LHCN-M2 (cell line): ENCODE data around the gene GFPT2. TPM values are rescaled to one million over a fixed set of nuclear protein-coding genes. Genes with fewer than 3 reads are reported as not detected.
"Not testable (repeated sequence)": the region's sequence is repeated elsewhere in the genome, so short reads cannot be mapped to it uniquely, and the experiment has no call there.

Experiments used
- DNase-seq: peaks from one replicate; pipeline ENCODE4 v3.0.0-alpha.2; 2012; ENCODE audit warnings: low read depth
- total RNA-seq: library from RNA; depleted of rRNA; stranded (reverse); fragments of >200 nt; gene quantifications from 2 replicates; pipeline ENCODE4 v1.2.3, GENCODE V29; 2014

Gene GFPT2
- total RNA-seq, 1 experiment from 2014 or later = 189 TPM

GRCh38 chr5:180304431-180305375 lies 48.4 kb downstream of the GFPT2 start:
- DNase-seq = no peak

GRCh38 chr5:180304016-180304292 lies 49.2 kb downstream of the GFPT2 start:
- no peak for DNase-seq

- no peak for DNase-seq
Observed at GRCh38 chr5:180303226-180304015, 49.7 kb downstream of the GFPT2 start.

GRCh38 chr5:180302256-180302655 lies 50.9 kb downstream of the GFPT2 start:
- DNase-seq = no peak

- DNase-seq = no peak
Observed at GRCh38 chr5:180301253-180301652, 51.9 kb downstream of the GFPT2 start.

- no peak for DNase-seq
Observed at GRCh38 chr5:180299526-180299925, 53.6 kb downstream of the GFPT2 start.

- not testable (repeated sequence) for DNase-seq
Observed at GRCh38 chr5:180299014-180299413, 54.1 kb downstream of the GFPT2 start.

GRCh38 chr5:180297587-180298282 lies 55.4 kb downstream of the GFPT2 start:
- DNase-seq = no peak

GRCh38 chr5:180296771-180297170 lies 56.4 kb downstream of the GFPT2 start:
- peak; percentile 49 for DNase-seq

GRCh38 chr5:180294913-180295555 lies 58.1 kb downstream of the GFPT2 start:
- DNase-seq = no peak

- no peak for DNase-seq
Observed at GRCh38 chr5:180294411-180294810, 58.7 kb downstream of the GFPT2 start.

- peak; percentile 69 for DNase-seq
Observed at GRCh38 chr5:180291943-180292831, 60.9 kb downstream of the GFPT2 start, which contains the start of gene MAPK9. Gene MAPK9 (minus strand): TSS chr5:180292083. CDS start chr5:180280561, 11,522 bp downstream.

- no peak for DNase-seq
Observed at GRCh38 chr5:180291234-180291940, 61.7 kb downstream of the GFPT2 start.

- DNase-seq = no peak
Observed at GRCh38 chr5:180290568-180291233, 62.4 kb downstream of the GFPT2 start.

- DNase-seq = no peak
Observed at GRCh38 chr5:180289966-180290365, 63.2 kb downstream of the GFPT2 start.

GRCh38 chr5:180289433-180289832 lies 63.7 kb downstream of the GFPT2 start:
- no peak for DNase-seq

- no peak for DNase-seq
Observed at GRCh38 chr5:180287868-180288267, 65.3 kb downstream of the GFPT2 start.

GRCh38 chr5:180287404-180287803 lies 65.7 kb downstream of the GFPT2 start:
- no peak for DNase-seq

GRCh38 chr5:180284149-180284548 lies 69.0 kb downstream of the GFPT2 start:
- DNase-seq = no peak
